DND-41 (cell line): ENCODE results near the gene MAP7.
"Not testable (repeated sequence)": the region's sequence is repeated elsewhere in the genome, so short reads cannot be mapped to it uniquely, and the experiment has no call there.

Experiments used
- ATAC-seq: fragments of 200-7000 bp; cut with Tn5 transposase; 3 replicates; pipeline ENCODE4 v1.9.1; 2021; ENCODE audit warnings: low read depth; ENCODE audit not compliant: insufficient read depth
- DNase-seq: peaks from one replicate; pipeline ENCODE4 v3.0.0-alpha.2; 2020
- H2AFZ ChIP-seq: 2 replicates; pipeline ENCODE4 v1.6.0; 2012; ENCODE audit warnings: low read depth, low read length
- H3K27ac ChIP-seq: 2 replicates; pipeline ENCODE4 v1.5.1; 2012; ENCODE audit warnings: low read length, inconsistent platforms
- H3K27me3 ChIP-seq: fragments of 200-600 bp; sonication (generic); 2 replicates; pipeline ENCODE4 v1.6.0; 2012; ENCODE audit warnings: low read length, mild to moderate bottlenecking, inconsistent platforms; ENCODE audit not compliant: insufficient read depth, poor library complexity
- H3K36me3 ChIP-seq: 2 replicates; pipeline ENCODE4 v1.5.1; 2012; ENCODE audit warnings: low read length, inconsistent platforms; ENCODE audit not compliant: insufficient read depth
- H3K4me1 ChIP-seq: 2 replicates; pipeline ENCODE4 v1.5.1; 2012; ENCODE audit warnings: mild to moderate bottlenecking, low read length; ENCODE audit not compliant: insufficient read depth
- H3K4me2 ChIP-seq: 2 replicates; pipeline ENCODE4 v1.6.0; 2012; ENCODE audit warnings: mild to moderate bottlenecking, moderate library complexity, low read length, inconsistent platforms; ENCODE audit not compliant: insufficient read depth
- H3K4me3 ChIP-seq, 2 experiments: fragments of 200-600 bp in 1 of 2; shearing (Covaris generic) in 1 of 2; 2 replicates each; pipeline ENCODE4 v1.5.1; 2012 to 2016; ENCODE audit warnings: inconsistent platforms in 2 of 2, low read length in 2 of 2, mild to moderate bottlenecking in 2 of 2, low read depth in 1 of 2, moderate library complexity in 1 of 2
- H3K79me2 ChIP-seq: 2 replicates; pipeline ENCODE4 v1.6.0; 2012; ENCODE audit warnings: low read length, inconsistent platforms; ENCODE audit not compliant: insufficient read depth
- H3K9ac ChIP-seq: 2 replicates; pipeline ENCODE4 v1.6.0; 2012; ENCODE audit warnings: low read depth, mild to moderate bottlenecking, inconsistent platforms, low read length, moderate library complexity
- H3K9me3 ChIP-seq: 2 replicates; pipeline ENCODE4 v1.5.1; 2012; ENCODE audit warnings: low read length, moderate library complexity, mild to moderate bottlenecking, inconsistent platforms; ENCODE audit not compliant: insufficient read depth, severe bottlenecking
- H4K20me1 ChIP-seq: 2 replicates; pipeline ENCODE4 v1.6.0; 2012; ENCODE audit warnings: low read length; ENCODE audit not compliant: insufficient read depth
- EZH2 ChIP-seq: IDR thresholded peaks from 3 replicates; pipeline ENCODE4 v1.6.1; 2012; ENCODE audit warnings: borderline replicate concordance, low read depth, mild to moderate bottlenecking, moderate library complexity, low read length, inconsistent platforms; ENCODE audit not compliant: severe bottlenecking
- TF ChIP-seq, protein P1 (sequence below): IDR thresholded peaks from 2 replicates; pipeline ENCODE4 v1.5.1; 2012; ENCODE audit warnings: borderline replicate concordance, low read length, moderate library complexity, mild to moderate bottlenecking; ENCODE audit not compliant: poor library complexity, severe bottlenecking; ENCODE audit errors: extremely low read depth

The MAP7 gene

DNA sequence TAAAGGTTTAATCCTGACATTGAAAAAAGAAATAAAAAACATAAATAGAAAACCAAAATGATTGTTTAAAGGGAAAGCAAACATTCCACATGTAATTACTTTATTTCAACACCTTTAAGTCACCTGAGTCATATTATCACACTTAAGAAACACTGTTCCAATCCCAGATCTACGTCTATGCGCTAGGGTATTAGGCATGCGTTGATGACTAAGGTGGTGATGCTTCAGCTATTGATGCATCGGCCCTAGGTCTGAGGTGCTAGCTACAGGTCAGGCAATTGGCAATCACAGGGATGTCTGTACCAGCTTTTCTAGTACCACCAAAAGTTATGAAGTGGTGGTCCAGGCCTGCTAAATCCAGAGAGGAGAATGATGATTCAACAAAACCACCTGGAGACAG is 162.9 kb downstream of the MAP7 start:
- no peak overlapping the region for H3K4me2 ChIP-seq
- no peaks in the 10 kb centered on the region for H3K9me3 ChIP-seq
- H3K4me3 ChIP-seq, result no peak overlapping the region
- no peaks in the 10 kb centered on the region for H4K20me1 ChIP-seq
- no peak for DNase-seq
- H3K4me1 ChIP-seq, result no peaks in the 10 kb centered on the region
- no peak overlapping the region for H3K27ac ChIP-seq
- H3K79me2 ChIP-seq, result no peaks in the 10 kb centered on the region
- H3K36me3 ChIP-seq, result no peaks in the 10 kb centered on the region
- TF ChIP-seq, protein P1, sequence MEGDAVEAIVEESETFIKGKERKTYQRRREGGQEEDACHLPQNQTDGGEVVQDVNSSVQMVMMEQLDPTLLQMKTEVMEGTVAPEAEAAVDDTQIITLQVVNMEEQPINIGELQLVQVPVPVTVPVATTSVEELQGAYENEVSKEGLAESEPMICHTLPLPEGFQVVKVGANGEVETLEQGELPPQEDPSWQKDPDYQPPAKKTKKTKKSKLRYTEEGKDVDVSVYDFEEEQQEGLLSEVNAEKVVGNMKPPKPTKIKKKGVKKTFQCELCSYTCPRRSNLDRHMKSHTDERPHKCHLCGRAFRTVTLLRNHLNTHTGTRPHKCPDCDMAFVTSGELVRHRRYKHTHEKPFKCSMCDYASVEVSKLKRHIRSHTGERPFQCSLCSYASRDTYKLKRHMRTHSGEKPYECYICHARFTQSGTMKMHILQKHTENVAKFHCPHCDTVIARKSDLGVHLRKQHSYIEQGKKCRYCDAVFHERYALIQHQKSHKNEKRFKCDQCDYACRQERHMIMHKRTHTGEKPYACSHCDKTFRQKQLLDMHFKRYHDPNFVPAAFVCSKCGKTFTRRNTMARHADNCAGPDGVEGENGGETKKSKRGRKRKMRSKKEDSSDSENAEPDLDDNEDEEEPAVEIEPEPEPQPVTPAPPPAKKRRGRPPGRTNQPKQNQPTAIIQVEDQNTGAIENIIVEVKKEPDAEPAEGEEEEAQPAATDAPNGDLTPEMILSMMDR, result no peak
- TF ChIP-seq EZH2, result no peak
- no peak for ATAC-seq
- H3K27me3 ChIP-seq, result peaks cover 7% of the 10 kb centered on the region
- no peak overlapping the region for H2AFZ ChIP-seq
- no peak overlapping the region for H3K9ac ChIP-seq

DNA sequence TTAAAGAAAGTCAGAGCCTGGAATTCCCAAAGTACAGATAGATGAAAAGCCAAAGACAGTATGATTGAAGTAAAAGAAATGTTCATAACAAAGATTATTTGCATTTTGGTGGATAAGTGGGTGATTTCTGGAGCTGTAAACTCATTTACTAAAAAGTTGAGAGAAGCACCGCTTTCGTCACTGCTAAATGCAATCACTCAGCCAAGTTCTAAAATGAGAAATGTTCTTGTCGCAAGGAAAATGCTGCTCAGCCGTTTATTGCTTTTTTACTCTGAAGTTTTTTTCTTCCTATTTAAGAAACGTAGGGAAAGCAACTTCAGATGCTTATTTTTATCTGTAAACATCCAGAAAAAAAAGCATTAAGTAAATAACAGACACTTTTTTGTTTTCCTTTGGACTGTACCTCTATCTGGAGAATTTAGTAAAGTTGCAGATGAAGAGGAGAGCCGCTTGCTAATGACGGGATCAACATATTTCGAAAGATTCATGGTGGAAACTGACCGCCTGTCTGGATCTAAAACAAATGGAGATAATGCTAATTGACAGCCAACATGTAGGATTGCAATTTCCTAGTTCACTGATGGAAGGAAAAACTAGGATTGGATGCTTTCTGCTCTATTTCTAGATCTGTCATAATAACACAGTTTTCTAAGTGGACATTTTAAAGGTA is 166.8 kb downstream of the MAP7 start:
- H4K20me1 ChIP-seq, result no peaks in the 10 kb centered on the region
- H3K9me3 ChIP-seq, result no peaks in the 10 kb centered on the region
- no peak overlapping the region for H3K27ac ChIP-seq
- H3K4me1 ChIP-seq, result no peaks in the 10 kb centered on the region
- H2AFZ ChIP-seq, result no peak overlapping the region
- no peak overlapping the region for H3K4me2 ChIP-seq
- no peak for DNase-seq
- H3K36me3 ChIP-seq, result no peaks in the 10 kb centered on the region
- no peaks in the 10 kb centered on the region for H3K79me2 ChIP-seq
- H3K4me3 ChIP-seq, result no peak overlapping the region
- TF ChIP-seq, protein P1, result no peak
- TF ChIP-seq EZH2, result no peak
- H3K9ac ChIP-seq, result no peak overlapping the region
- peaks cover 12% of the 10 kb centered on the region for H3K27me3 ChIP-seq
- no peak for ATAC-seq

DNA sequence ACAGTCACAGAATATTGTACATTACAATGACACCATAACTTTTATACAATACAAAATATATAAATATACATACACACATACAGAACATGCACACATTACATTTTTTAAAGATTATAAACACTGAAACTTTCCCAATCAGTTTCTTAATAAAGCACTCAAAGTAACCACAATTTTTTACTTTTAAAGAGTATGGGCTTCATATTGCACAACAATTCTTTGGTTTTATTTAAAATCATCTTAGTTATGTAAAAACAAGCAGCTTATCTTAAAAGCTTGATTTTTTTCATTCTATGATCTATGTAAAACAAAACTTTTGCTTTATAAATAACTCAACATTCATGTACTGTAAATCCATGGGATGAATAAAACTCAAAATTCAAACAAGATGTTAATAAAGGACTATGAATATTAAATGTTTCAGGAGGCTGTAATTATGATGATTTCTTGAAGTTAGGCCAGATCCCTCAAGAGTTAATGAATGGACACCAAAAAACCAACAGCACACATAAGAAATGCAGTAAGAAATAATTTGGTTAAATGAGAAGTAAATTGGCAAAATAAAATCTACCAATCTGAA is 167.5 kb downstream of the MAP7 start:
- H4K20me1 ChIP-seq, result no peaks in the 10 kb centered on the region
- no peaks in the 10 kb centered on the region for H3K36me3 ChIP-seq
- H3K27ac ChIP-seq, result no peak overlapping the region
- ATAC-seq, result no peak
- no peaks in the 10 kb centered on the region for H3K9me3 ChIP-seq
- no peak for TF ChIP-seq EZH2
- TF ChIP-seq, protein P1, result no peak
- H3K9ac ChIP-seq, result no peak overlapping the region
- no peak overlapping the region for H3K4me3 ChIP-seq
- peaks cover 13% of the 10 kb centered on the region for H3K27me3 ChIP-seq
- no peaks in the 10 kb centered on the region for H3K79me2 ChIP-seq
- H2AFZ ChIP-seq, result no peak overlapping the region
- no peak overlapping the region for H3K4me2 ChIP-seq
- H3K4me1 ChIP-seq, result no peaks in the 10 kb centered on the region
- no peak for DNase-seq

DNA sequence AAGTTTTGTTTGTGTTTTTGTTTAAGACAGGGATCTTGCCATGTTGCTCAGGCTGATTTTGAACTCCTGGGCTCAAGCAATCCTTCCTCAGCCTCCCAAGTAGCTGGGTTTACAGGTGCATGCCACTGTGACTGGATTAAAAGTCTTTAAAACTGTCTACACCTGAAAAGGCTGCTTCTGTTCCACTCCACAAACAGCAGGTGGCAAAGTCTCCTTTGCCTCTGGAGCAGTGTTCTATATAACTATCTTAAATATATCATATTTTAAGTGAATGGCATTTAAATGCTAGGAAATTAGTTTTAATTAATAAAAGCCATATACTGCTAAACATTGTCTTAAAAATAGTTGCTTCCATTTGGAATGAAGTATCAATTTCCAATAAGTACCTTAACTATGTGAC is 171.3 kb downstream of the MAP7 start:
- DNase-seq, result no peak
- Histone ChIP-seq H3K4me1 (no peaks in the 10 kb centered on the region), H2AFZ (no peak overlapping the region), H3K9ac (no peak overlapping the region), H3K27ac (no peak overlapping the region), H3K79me2 (no peaks in the 10 kb centered on the region), H3K36me3 (no peaks in the 10 kb centered on the region), H3K27me3 (peaks cover 14% of the 10 kb centered on the region), H3K4me2 (no peak overlapping the region), H4K20me1 (no peaks in the 10 kb centered on the region), H3K4me3 (no peak overlapping the region), H3K9me3 (no peaks in the 10 kb centered on the region)
- ATAC-seq, result no peak
- TF ChIP-seq EZH2, result no peak
- TF ChIP-seq, protein P1, result no peak

DNA sequence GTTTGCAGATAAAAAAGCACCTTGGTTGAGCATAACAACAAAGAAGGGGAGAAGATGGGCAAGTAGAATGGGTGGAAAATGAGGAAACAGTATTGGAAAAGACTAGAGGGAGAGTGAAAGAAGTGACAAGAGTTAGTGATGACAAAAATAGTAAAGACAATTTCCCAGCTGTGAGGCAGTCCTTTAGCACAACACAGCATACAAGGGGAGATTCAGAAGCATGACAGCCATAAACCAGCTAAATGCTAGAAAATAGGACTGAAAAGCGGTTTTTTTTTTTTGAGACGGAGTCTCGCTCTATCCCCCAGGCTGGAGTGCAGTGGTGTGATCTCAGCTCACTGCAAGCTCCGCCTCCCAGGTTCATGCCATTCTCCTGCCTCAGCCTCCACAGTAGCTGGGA is 174.4 kb downstream of the MAP7 start:
- not testable (repeated sequence) for H2AFZ ChIP-seq, H3K4me2 ChIP-seq, H3K27ac ChIP-seq, H3K9ac ChIP-seq, H4K20me1 ChIP-seq, H3K4me1 ChIP-seq, H3K36me3 ChIP-seq, H3K4me3 ChIP-seq, H3K9me3 ChIP-seq, DNase-seq, ATAC-seq, H3K79me2 ChIP-seq
- H3K27me3 ChIP-seq, result peaks cover 14% of the 10 kb centered on the region
